ENCODE measurements around the gene MCM6.
"Not testable (repeated sequence)": the region's sequence is repeated elsewhere in the genome, so short reads cannot be mapped to it uniquely, and the experiment has no call there.

Gene MCM6

GRCh38 chr2:135820003-135820618 lies 56.1 kb downstream of the MCM6 start:
- DNase-seq (ENCODE audit: low read depth in 2 of 2), result peak; percentile 86 to 88

GRCh38 chr2:135818937-135819610 lies 57.2 kb downstream of the MCM6 start:
- peak; percentile 43 to 52 for DNase-seq (ENCODE audit: low read depth in 2 of 2)

DNA sequence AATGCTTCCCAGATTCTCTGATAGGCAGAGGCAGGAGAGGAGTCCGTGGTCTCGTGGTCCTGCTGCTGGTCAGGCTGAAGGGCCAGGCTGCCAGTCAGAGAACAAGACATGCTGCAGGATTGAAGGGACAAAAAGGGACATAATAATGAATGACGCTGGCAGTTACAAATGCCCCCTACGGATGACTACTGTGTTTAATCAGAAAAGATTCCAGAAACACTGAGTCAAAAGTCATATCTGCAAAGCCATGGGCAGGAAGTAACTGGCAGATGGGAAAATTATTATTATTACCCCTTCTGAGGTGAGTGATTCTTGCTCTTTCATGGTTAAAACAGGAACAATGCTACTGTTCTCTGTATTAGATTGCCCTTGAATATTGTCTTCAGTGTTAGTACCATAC lies 58.3 kb downstream of the MCM6 start:
- DNase-seq (ENCODE audit: low read depth in 2 of 2), result no peak

GRCh38 chr2:135817466-135817865 lies 58.8 kb downstream of the MCM6 start:
- DNase-seq (ENCODE audit: low read depth in 2 of 2), result no peak

DNA sequence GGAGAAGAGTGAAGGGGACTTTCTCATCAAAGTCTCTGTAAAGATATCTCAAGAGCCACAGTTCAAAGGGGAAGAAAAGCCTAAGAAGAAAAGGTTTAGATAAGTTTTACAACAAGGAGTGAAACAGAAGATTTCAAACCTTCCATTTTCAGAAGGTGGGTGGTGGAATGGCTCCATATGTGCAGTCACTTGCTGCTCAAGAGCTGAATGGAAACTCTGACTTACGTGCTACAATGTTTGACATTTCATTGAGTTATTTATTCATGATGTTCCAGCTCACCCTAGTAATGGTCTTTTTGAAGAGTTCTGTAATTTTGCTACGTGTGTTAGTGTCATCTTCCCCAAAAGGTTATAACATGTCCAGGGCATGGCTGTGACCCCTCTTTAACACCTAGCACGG lies 61.0 kb downstream of the MCM6 start:
- DNase-seq (ENCODE audit: low read depth in 2 of 2), result no peak

GRCh38 chr2:135812907-135813511 lies 63.2 kb downstream of the MCM6 start:
- DNase-seq (ENCODE audit: low read depth in 2 of 2), result no peak

GRCh38 chr2:135807874-135808273 lies 68.4 kb downstream of the MCM6 start:
- not testable (repeated sequence) for DNase-seq (ENCODE audit: low read depth in 2 of 2)

DNA sequence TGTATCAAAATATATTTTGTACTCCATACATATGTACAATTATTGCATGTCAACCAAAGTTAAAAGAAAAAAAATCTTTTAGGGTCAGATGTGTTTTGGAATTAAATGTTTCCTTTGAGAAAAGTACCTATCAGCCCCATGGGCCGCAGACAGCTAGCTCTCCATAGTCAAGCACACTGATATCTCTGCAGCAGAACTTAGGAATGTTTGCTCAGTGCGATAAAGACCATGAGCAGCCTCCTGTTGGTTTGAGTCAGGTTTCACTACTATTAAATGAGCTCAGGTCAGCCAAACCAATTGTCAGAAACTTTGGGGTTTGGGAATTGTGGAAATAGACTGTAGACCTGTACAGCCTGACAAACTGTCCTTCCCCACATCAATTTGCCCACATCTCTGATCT lies 73.0 kb downstream of the MCM6 start:
- no peak for DNase-seq (ENCODE audit: low read depth in 2 of 2)

DNA sequence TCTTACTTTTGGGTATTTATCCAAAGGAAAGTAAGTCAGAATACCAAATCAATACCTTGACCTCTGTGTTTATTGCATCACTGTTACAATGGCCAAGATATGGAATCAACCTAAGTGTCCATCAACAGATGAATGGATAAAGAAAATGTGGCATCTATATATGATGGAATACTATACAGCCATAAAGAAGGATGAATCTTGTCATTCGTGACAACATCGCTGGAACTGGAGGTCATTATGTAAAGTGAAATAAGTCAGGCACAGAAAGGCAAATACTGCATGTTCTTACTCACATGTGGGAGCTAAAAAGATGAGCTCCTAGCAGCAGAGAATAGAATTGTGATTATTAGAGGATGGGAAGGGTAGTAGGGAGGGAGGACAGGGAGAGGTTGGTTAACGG lies 73.9 kb downstream of the MCM6 start:
- no peak for DNase-seq (ENCODE audit: low read depth in 2 of 2)

DNA sequence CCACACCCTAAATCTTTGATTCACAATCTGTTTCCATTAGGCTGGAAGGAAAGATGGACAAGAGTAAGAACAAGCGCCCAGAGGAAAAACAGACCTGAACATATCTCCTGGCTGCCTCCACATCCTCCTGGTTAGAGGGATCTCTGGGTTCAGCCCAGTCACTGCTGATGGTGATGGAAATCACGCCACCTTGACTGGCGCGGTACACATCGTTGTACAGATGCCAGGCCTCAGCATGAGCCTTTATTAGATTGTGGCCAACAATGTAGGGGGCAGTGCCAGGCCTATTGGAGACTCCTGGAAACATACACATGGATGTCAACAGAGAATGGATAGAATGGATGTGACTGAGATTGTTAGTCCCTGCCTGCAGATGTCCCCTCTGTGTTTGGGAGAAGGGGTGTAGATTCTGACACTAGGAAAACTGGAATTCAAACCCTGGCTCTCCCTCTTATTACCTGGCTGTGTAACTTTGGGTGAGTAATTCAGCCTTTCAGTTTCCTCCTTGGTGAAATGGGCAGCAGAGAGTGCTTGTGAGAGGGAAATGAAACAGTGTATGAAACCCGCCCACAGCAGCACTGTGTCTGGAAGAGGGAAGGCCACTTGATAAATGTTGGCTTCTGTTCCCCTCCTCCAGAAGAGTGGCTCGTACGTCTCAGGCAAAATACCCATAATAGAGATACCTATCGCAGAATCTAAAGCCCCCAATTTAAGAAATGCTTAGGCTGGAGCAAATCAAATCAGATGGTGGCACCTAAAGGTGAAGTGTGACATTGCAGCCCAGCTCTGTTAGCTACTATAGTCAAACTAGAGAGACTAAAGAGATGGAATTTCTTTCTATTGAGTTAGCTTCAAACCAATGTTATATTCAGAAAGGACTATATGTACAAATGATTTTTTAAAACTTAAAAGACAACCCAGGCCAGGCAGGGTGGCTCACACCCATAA lies 75.5 kb downstream of the MCM6 start:
- DNase-seq (ENCODE audit: low read depth in 2 of 2), result no peak

GRCh38 chr2:135799738-135800137 lies 76.5 kb downstream of the MCM6 start:
- no peak for DNase-seq (ENCODE audit: low read depth in 2 of 2)

- no peak for DNase-seq (ENCODE audit: low read depth in 2 of 2)
Observed at GRCh38 chr2:135798762-135799161, 77.5 kb downstream of the MCM6 start.

- no peak for DNase-seq (ENCODE audit: low read depth in 2 of 2)
Observed at GRCh38 chr2:135798275-135798705, 78.0 kb downstream of the MCM6 start.

- DNase-seq (ENCODE audit: low read depth in 2 of 2), result peak; percentile 65 to 73
Observed at GRCh38 chr2:135797497-135798274, 78.6 kb downstream of the MCM6 start.

DNA sequence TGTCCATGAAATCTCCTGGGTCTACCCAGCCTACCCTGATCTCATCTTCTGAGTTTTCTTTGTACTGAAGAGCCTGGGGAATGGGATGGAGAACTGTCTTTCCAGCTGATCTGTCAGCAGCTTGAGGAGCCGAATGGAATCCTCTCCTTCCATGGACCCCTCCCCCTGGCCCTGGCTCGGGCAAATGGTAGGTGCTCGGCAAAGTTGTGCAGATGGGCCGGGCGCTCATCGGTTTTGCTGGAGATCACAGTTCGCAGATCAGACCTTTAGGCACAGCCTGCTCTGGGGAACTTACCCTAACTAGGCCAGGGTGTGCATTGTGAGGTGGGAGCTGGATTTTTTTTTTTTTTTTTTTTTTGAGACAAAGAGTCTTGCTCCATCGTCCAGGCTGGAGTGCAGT lies 79.6 kb downstream of the MCM6 start:
- DNase-seq (ENCODE audit: low read depth in 2 of 2), result no peak

DNA sequence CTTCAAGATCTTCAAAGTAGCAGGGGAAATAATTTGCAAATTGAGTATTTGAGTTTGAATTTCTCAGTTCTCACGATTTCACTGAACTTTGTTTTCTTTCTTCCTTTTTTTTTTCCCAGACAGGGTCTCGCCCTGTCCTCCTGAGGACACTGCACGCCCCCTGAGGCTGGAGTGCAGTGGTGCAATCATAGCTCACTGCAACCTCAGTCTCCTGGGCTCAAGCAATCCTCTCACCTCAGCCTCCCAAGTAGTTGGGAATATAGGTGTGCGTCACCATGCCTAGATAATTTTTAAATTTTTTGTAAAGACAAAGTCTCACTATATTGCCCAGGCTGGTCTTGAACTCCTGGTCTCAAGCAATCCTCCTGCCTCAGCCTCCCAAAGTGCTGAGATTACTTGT lies 80.6 kb downstream of the MCM6 start:
- DNase-seq (ENCODE audit: low read depth in 2 of 2), result not testable (repeated sequence)

GRCh38 chr2:135792401-135793150 lies 83.7 kb downstream of the MCM6 start:
- DNase-seq (ENCODE audit: low read depth in 2 of 2), result no peak

DNA sequence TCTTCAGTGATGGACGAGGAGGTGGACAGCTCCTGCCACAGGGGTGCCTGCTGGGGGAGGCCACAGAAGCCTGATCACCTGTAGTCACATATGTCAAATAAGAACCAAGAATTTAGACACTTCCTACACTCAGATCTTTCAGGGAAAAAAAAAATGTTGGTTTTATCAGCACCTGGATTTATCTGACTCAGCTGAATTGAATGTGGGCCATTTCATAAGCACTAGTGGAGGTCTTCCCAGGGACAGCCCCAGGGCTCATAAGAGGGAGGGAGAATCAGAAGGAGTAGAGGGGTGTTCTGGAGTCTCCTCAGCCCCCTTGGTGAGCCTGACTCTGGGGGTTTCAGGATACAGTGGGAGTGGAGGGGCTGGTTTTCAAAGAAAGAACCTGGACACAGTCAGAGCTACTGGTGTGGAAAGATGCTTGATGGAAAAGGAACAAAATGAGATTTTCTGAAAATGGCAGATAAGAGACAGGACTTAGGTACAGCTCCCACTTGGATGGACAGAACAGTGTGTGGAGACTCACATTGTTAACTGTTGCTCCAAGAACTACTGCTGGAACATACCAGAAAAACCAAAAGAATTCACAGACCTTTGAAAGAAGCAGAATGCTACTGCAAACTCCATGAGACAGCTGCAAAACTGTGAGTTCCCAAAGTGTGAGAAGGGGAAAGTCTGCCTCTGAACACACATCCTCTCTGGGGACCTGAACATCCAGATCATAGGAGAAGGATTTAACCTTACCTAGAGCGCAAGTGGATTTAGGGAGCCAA lies 84.6 kb downstream of the MCM6 start:
- no peak for DNase-seq (ENCODE audit: low read depth in 2 of 2)

DNA sequence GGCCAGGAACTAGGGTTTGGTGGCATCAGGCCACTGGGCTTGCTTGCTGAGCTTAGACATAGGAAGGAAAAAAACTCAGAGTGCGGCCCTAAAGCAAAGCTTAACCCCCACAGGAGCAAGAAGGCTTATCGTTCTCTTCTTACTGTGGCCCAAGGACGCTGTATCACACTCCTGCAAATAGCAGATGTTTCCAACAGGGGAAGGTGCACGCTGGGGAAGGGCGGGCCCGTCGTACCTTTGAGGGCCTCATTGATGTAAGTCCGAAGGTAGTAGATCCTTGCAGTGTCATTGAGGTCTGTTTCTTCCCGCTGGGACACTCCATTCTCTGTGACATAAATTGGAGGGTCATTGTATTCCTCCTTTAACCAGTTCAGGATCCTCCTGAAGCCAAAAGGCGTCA lies 85.8 kb downstream of the MCM6 start:
- no peak for DNase-seq (ENCODE audit: low read depth in 2 of 2)

All from stimulated activated CD4-positive, alpha-beta T cell treated with anti-CD3 and anti-CD28 coated beads, Interleukin-15, amount 100 ng/mL, for 48 hours (primary cell).